LHCN-M2 (cell line): ENCODE results near the gene SPDYE3. TPM values are rescaled to one million over a fixed set of nuclear protein-coding genes. Genes with fewer than 3 reads are reported as not detected.
"Not testable (repeated sequence)": the region's sequence is repeated elsewhere in the genome, so short reads cannot be mapped to it uniquely, and the experiment has no call there.

Source experiments
- DNase-seq: peaks from one replicate; pipeline ENCODE4 v3.0.0-alpha.2; 2012; ENCODE audit warnings: low read depth
- total RNA-seq: library from RNA; depleted of rRNA; stranded (reverse); fragments of >200 nt; gene quantifications from 2 replicates; pipeline ENCODE4 v1.2.3, GENCODE V29; 2014

Gene SPDYE3
- total RNA-seq, 1 experiment from 2014 or later, result not detected

DNA sequence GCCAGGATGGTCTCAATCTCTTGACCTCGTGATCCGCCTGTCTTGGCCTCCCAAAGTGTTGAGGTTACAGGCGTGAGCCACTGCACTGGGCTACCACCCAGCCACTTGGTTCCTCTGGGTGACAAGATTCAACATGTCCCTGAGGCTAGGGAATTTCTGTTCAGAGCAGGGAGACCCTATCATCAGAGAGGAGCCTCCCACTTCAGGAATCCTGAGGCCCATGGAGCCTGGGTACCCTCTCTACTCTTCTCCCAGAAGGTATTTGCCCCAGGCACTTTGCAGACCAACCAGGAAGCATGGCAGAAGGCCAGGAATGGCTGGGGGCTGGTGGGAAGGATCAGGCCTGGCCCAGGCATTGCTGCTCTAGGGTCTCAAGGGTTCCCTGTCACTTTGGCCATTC lies 19.2 kb upstream of the SPDYE3 start:
- not testable (repeated sequence) for DNase-seq

DNA sequence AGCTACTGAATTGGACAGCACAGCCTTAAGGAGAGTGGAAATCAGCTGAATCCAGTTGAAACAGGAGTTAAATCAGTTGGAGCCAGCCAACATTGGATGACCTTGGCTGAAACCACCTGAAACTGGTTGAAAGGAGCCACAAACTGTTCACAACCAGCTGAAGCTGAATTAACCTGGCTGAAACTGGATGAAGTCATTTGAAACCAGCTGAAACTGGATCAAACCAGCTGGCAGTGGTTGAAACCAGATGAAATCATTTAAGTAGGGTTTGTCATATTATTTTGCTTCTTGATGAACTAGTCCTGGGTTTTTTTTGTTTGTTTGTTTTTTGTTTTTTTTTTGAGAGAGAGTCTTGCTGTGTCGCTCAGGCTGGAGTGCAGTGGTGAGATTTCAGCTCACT lies 15.3 kb upstream of the SPDYE3 start:
- not testable (repeated sequence) for DNase-seq

- DNase-seq, result peak; percentile 67
These were observed 12.2 kb upstream of the SPDYE3 start for GRCh38 chr7:100295269-100295668.

GRCh38 chr7:100297852-100298631 lies 9.5 kb upstream of the SPDYE3 start:
- DNase-seq, result not testable (repeated sequence)

DNA sequence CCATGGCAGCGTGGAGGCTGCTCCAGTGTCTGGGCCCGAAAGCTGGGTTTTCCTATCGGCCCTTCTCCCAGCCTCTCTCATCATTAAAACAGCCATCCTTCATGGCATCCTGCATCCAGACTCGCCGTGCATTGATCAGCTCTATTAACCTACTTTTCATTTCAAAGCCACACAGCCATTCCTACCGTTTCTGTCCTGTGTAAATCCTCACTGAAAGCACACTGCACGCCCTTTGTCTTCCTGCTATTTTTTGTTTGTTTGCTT lies 8.9 kb upstream of the SPDYE3 start:
- not testable (repeated sequence) for DNase-seq

GRCh38 chr7:100304526-100304925 lies 3.0 kb upstream of the SPDYE3 start:
- not testable (repeated sequence) for DNase-seq

GRCh38 chr7:100318329-100318728 lies 10.8 kb downstream of the SPDYE3 start:
- DNase-seq, result not testable (repeated sequence)

DNA sequence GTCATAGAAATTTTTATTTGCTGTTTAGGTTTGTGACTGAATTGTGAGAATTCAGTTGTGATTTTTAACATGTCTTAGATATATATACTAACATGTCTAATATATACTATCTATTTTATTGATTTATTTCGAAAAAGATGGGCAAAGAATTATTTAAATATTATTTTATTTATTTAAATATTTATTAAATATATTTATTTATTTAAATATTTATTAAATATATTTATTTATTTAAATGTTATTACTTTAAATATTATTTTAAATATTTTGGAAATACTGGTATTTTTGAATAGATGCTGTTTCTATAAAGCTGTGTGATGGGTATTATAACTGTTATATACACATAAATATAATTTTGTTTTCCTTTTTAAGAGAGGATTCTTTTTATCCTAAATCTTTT lies 14.1 kb downstream of the SPDYE3 start:
- not testable (repeated sequence) for DNase-seq

DNA sequence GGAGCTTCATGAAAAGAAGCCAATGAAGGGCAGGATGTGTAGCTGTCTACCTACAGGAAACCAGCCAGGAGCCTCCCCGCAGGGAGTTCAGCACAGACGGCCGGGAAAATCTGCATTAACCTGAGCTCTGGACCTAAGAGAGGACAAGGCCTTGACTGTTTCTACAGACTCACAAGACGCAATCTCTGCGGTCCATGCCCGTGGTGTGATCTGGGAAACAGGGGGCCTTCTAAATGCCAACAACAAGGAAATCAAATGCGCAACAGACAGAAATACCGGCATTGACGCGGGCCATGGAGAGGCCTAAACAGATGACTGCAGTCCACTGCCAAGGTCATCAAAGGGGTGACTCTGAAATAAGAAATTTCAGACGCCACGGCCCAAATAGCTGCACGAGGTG lies 16.7 kb downstream of the SPDYE3 start:
- not testable (repeated sequence) for DNase-seq

DNA sequence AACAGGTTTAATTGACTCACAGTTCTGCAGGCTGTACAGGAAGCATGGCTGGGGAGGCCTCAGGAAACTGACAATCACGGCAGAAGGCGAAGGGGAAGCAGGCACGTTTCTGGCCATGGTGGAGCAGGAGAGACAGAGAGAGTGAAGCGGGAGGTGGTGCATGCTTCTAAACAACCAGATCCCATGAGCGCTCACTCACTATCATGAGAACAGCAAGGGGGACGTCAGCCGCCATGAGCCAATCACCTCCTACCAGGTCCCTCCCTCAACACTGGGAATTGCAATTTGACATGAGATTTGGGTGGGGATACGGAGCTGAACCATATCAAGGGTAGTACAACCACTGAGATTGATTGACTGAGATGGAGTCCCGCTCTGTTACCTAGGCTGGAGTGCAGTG lies 18.2 kb downstream of the SPDYE3 start:
- not testable (repeated sequence) for DNase-seq

GRCh38 chr7:100326914-100327313 lies 19.4 kb downstream of the SPDYE3 start:
- not testable (repeated sequence) for DNase-seq

DNA sequence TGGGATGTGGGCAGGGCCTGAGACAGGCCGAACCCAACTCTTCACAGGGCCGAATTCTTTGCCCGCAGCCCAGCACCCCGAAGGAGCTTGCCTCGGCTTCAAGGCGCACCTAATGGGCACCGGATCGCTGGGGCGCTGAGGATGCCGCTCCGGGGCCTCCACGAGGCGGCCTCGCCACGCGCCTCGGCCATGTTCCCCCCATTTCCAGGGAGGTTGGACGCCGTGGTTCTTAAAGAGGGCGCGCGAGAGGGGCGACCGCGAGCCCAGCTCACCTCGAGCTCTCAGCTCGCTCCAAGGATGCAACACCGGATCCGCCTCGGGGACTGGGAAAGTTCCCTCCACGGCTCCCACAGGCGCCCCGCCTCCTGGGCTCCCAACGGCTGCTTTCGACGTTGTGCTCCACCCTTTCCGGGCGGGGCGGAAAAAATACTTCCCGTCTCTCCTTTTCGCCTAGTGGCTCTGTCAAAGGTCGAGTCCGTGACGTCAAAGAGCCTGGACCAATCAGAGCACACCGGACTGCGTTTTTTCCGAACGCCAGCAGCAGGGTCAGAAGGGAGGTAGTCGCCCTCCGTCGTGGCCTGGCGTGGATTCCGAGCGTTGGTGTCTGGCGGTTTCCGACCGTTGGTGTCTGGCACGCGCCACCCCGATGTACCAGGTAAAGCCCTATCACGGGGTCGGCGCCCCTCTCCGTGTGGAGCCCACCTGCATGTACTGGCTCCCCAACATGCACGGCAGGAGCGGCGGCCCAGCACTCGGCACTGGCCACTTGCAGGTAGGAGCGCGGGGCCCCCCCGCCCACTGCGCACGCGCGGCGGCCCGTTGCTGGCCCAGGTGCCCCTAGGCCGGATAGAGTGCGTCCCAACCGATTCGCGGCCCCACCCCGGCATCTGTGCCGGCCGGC lies 28.3 kb downstream of the SPDYE3 start:
- peak; percentile 94 for DNase-seq

DNA sequence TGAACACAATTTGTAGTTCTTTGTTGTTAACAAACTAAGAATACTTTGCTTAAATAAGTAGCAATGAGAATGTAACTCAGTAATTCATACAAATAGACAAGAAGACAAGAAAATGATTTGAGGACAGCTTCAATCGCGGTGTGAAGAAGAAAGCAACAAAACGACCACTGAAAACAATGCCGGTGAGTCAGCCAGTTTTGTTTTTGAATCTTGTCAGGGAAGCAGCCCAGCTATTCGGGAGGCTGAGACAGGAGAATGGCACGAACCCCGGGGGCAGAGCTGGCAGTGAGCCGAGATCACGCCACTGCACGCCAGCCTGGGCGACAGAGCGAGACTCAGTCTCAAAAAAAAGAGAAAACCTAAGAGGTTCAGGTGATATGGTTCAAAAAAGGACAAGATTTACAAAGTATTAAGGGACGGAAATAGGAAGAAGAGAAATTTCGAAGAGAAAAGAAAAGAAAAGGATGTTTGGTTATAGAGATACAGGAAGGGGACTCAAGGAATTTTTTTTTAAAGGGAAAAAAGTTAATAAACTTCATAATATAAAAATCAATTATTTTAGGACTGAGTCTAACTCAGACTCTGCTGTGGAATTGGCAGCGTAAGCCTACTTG lies 30.7 kb downstream of the SPDYE3 start:
- not testable (repeated sequence) for DNase-seq

DNA sequence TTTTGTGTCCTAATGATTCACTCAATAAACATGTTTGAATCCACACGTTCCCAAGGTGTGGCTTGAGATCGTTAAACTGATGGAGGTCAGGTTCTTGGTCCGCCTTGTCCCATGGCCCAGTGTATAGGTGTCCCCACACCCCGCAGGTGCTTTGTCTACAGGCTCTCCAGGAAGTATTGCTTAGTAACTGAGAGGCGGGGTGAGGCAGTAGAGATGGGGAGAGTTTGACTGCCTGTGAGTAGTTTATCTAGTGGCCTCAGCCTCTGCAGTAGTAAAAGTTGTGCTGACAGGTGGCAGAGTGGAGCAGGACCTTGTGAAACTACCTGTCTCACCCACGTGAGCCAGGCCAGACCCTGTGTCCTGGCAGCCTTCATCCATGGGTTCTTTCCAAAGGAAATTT lies 33.8 kb downstream of the SPDYE3 start:
- DNase-seq, result not testable (repeated sequence)

DNA sequence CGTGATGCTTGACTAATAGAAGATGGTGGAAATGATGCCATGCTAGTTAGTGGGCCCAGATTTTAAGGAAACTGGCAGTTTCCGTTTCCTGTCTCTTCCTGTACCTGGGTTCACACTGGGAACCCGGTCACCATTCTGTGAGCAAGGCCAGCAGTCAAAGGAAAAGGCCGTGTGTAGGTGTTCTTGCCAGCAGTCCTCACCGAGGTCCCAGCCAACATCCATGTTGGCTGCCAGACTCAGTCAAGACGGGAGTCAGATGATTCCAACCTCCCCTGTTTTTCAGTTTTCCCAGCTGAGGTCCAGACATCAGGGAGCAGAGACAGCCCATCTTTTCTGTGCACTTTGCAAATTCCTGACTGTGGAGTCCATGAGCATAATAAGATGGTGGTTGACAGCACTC lies 35.3 kb downstream of the SPDYE3 start:
- DNase-seq, result no peak

DNA sequence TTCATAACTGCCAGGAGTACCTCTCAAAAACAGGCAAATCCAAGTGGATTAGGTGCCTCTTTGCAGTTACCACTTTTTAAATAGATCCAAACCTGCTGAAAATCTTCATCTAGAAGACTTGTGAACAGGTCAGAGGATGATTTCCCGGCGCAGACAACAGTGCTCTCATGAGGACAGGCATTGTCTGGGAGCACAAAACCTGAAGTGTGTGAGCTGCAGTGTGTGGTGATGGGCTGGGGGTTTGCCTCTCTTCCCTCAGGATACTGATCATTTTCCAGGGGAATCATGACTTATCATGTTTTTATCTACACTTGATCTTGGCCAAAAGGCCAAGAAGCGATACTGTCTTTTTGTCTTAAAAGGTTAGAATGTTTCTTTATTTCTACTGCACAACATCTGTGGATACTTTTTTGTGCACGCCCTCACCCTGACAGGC lies 36.6 kb downstream of the SPDYE3 start:
- not testable (repeated sequence) for DNase-seq

DNA sequence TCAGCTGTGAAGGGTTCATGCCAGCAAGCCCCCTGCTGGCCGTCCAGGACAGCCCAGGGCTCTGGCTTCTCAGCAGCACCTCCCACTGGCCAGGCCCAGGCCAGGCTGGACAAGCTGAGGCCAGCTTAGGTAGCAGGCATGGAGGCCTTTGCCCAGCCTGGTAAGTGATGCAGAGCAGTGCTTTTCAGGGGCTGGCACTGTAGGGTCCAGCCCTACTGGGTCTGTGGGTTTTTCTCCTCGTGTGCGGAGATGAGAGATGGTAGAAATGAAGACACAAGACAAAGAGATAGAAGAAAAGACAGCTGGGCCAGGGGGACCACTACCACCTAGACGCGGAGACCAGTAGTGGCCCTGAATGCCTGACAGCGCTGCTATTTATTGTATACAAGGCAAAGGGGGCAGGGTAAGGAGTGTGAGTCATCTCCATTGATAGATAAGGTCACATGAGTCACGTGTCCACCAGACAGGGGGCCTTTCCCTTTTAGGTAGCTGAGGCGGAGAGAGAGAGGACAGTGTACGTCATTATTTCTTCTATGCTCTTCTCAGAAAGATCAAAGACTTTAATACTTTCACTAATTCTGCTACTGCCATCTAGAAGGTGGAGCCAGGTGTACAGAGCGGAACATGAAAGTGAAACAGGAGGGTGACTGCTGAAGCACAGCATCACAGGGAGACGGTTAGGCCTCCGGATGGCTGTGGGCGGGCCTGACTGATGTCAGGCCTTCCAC lies 37.2 kb downstream of the SPDYE3 start:
- peak; percentile 42 for DNase-seq

DNA sequence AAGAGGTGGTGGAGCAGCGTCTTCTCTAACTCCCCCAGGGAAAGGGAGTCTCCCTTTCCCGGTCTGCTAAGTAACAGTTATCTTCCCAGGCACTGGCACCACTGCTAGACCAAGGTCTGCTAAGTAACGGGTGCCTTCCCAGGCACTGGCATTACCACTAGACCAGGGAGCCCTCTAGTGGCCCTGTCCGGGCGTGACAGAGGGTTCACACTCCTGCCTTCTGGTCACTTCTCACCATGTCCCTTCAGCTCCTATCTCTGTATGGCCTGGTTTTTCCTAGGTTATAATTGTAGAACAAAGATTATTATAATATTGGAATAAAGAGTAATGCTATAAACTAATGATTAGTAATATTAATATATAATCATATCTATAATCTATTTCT lies 37.8 kb downstream of the SPDYE3 start:
- peak; percentile 45 for DNase-seq

- no peak for DNase-seq
These were observed 39.4 kb downstream of the SPDYE3 start for GRCh38 chr7:100346921-100347320.

- no peak for DNase-seq
These were observed 41.3 kb downstream of the SPDYE3 start for GRCh38 chr7:100348805-100349204.

DNA sequence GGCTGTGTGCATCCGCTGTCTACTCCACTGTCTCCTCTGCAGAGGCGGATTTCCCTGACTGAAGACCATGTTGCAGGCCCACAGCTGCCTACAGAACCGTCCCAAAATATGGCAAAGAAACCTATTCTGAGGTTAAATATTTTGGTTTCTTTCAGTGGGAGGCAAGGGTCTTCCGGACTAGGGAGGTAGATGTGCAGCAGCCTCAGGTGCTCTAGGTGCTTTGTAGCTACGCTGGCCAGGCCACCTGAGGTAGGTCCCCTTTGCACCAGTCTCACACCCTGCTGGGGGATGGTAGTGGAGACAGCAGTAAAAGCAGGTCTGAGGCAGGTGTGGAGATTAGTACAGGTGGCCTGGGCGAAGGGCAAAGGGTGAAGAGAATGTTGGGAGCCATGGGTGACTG lies 42.3 kb downstream of the SPDYE3 start:
- no peak for DNase-seq

- no peak for DNase-seq
These were observed 44.2 kb downstream of the SPDYE3 start for GRCh38 chr7:100351657-100352058.
